PFSK-1 (cell line): ENCODE results near the gene NTM.

Source experiments
- FOXP2 ChIP-seq: optimal IDR thresholded peaks from 2 replicates; pipeline ENCODE3; 2011; ENCODE audit warnings: borderline replicate concordance, control low read depth, inconsistent platforms; ENCODE audit not compliant: insufficient read depth; ENCODE audit errors: extremely low read length, extremely low read depth
- POLR2AphosphoS5 ChIP-seq: IDR thresholded peaks from 2 replicates; pipeline ENCODE4 v1.6.1; 2012; ENCODE audit warnings: low read depth, mild to moderate bottlenecking, control low read depth, low read length, moderate library complexity
- REST ChIP-seq, 2 experiments: IDR thresholded peaks; 2 replicates each; pipeline versions ENCODE4 v1.6.1 to v1.8.0; 2011 to 2012; ENCODE audit warnings: low read depth in 2 of 2, low read length in 2 of 2, control low read depth in 1 of 2, inconsistent platforms in 1 of 2, mild to moderate bottlenecking in 1 of 2, moderate library complexity in 1 of 2; ENCODE audit not compliant: insufficient read depth in 1 of 2
- SIN3A ChIP-seq: IDR thresholded peaks from 2 replicates; pipeline ENCODE4 v1.6.1; 2012; ENCODE audit warnings: mild to moderate bottlenecking, low read length, moderate library complexity, borderline replicate concordance; ENCODE audit not compliant: insufficient read depth

- TF ChIP-seq POLR2AphosphoS5 (no peak), SIN3A (no peak), REST (IDR thresholded peaks at IDR 0.05; ENCODE audit: insufficient read depth in 1 of 2, low read depth in 2 of 2, low read length in 2 of 2) (no peak), FOXP2 (no peak)
Measured at GRCh38 chr11:132244846-132245245, 874.4 kb downstream of the NTM start.
